ENCODE results near the gene DOCK11.
"Not testable (repeated sequence)": the region's sequence is repeated elsewhere in the genome, so short reads cannot be mapped to it uniquely, and the experiment has no call there.

- TF ChIP-seq POLR2A, CTCF (IDR thresholded peaks at IDR 0.05): not testable (repeated sequence)
Observed at GRCh38 chrX:118716833-118717232, 221.2 kb downstream of the DOCK11 start.
